SK-N-SH treated with all-trans-retinoic acid at 6 μM for 48 hours (cell line): ENCODE measurements around the gene GRIK1.

Experiments
- ATAC-seq: fragments of 200-7000 bp; cut with Tn5 transposase; 3 replicates; pipeline ENCODE4 v1.9.1; 2020; ENCODE audit warnings: mild to moderate bottlenecking, moderate library complexity
- ARNTL ChIP-seq: fragments of 450-650 bp; formaldehyde crosslinking; IDR thresholded peaks from 2 replicates; pipeline ENCODE4 v1.5.0; 2020; ENCODE audit warnings: low read depth, mild to moderate bottlenecking, moderate library complexity, borderline replicate concordance
- BACH2 ChIP-seq: fragments of 250-450 bp; sonication (Bioruptor Pico); IDR thresholded peaks from 2 replicates; pipeline ENCODE4 v1.9.0; 2021; ENCODE audit warnings: mild to moderate bottlenecking, borderline replicate concordance
- CSDC2 ChIP-seq: fragments of 250-450 bp; sonication (Bioruptor Pico); IDR thresholded peaks from 2 replicates; pipeline ENCODE4 v1.5.0; 2020; ENCODE audit warnings: mild to moderate bottlenecking, moderate library complexity
- CSRNP3 ChIP-seq: fragments of 250-450 bp; sonication (Bioruptor Pico); IDR thresholded peaks from 2 replicates; pipeline ENCODE4 v1.5.1; 2021; ENCODE audit warnings: mild to moderate bottlenecking, moderate library complexity
- ESRRG ChIP-seq: fragments of 250-450 bp; sonication (Bioruptor Pico); IDR thresholded peaks from 2 replicates; pipeline ENCODE4 v1.6.1; 2021; ENCODE audit warnings: mild to moderate bottlenecking
- GLIS3 ChIP-seq: fragments of 250-450 bp; sonication (Bioruptor Pico); IDR thresholded peaks from 2 replicates; pipeline ENCODE4 v1.5.0; 2020; ENCODE audit warnings: mild to moderate bottlenecking, moderate library complexity
- ISL1 ChIP-seq: fragments of 250-450 bp; sonication (Bioruptor Pico); IDR thresholded peaks from 2 replicates; pipeline ENCODE4 v2.1.2; 2022; ENCODE audit warnings: mild to moderate bottlenecking, moderate library complexity
- OSR1 ChIP-seq: fragments of 250-450 bp; sonication (Bioruptor Pico); IDR thresholded peaks from 2 replicates; pipeline ENCODE4 v1.8.0; 2022; ENCODE audit warnings: moderate library complexity, mild to moderate bottlenecking, inconsistent platforms
- PPARA ChIP-seq: fragments of 250-450 bp; sonication (Bioruptor Pico); IDR thresholded peaks from 2 replicates; pipeline ENCODE4 v1.5.0; 2020; ENCODE audit warnings: mild to moderate bottlenecking, borderline replicate concordance
- RARB ChIP-seq: fragments of 250-450 bp; sonication (Bioruptor Pico); IDR thresholded peaks from 2 replicates; pipeline ENCODE4 v1.8.0; 2021; ENCODE audit warnings: mild to moderate bottlenecking, moderate library complexity
- SNAI2 ChIP-seq: fragments of 250-450 bp; sonication (Bioruptor Pico); IDR thresholded peaks from 2 replicates; pipeline ENCODE4 v1.5.0; 2020; ENCODE audit warnings: mild to moderate bottlenecking, moderate library complexity
- TCF4 ChIP-seq: fragments of 250-450 bp; sonication (Bioruptor Pico); IDR thresholded peaks from 2 replicates; pipeline ENCODE4 v1.8.0; 2021; ENCODE audit warnings: mild to moderate bottlenecking, moderate library complexity, borderline replicate concordance
- TOX ChIP-seq: fragments of 250-450 bp; sonication (Bioruptor Pico); IDR thresholded peaks from 2 replicates; pipeline ENCODE4 v1.8.0; 2021; ENCODE audit warnings: mild to moderate bottlenecking, moderate library complexity, borderline replicate concordance
- ZC3H10 ChIP-seq: fragments of 250-450 bp; sonication (Bioruptor Pico); IDR thresholded peaks from 2 replicates; pipeline ENCODE4 v1.5.1; 2021; ENCODE audit warnings: mild to moderate bottlenecking, moderate library complexity
- ZFP3 ChIP-seq: fragments of 250-450 bp; sonication (Bioruptor Pico); IDR thresholded peaks from 2 replicates; pipeline ENCODE4 v1.5.0; 2020; ENCODE audit warnings: mild to moderate bottlenecking, moderate library complexity
- ZFP30 ChIP-seq: fragments of 450-650 bp; formaldehyde crosslinking; IDR thresholded peaks from 2 replicates; pipeline ENCODE4 v1.5.0; 2022; ENCODE audit warnings: mild to moderate bottlenecking, moderate library complexity
- ZNF565 ChIP-seq: fragments of 450-650 bp; formaldehyde crosslinking; conservative IDR thresholded peaks from 2 replicates; pipeline ENCODE4 v1.5.0; 2020; ENCODE audit warnings: low read depth, mild to moderate bottlenecking, moderate library complexity
- ZNF70 ChIP-seq: fragments of 450-650 bp; formaldehyde crosslinking; IDR thresholded peaks from 2 replicates; pipeline ENCODE4 v1.5.0; 2020; ENCODE audit warnings: mild to moderate bottlenecking, moderate library complexity
- ZNF8 ChIP-seq: fragments of 450-650 bp; formaldehyde crosslinking; IDR thresholded peaks from 2 replicates; pipeline ENCODE4 v1.5.0; 2020; ENCODE audit warnings: mild to moderate bottlenecking, moderate library complexity
- TF ChIP-seq, protein P1 (sequence below): fragments of 250-450 bp; sonication (Bioruptor Pico); IDR thresholded peaks from 2 replicates; pipeline ENCODE4 v1.5.1; 2020; ENCODE audit warnings: low read depth, mild to moderate bottlenecking, moderate library complexity
- TF ChIP-seq, protein P2 (sequence below): fragments of 250-450 bp; sonication (Bioruptor Pico); IDR thresholded peaks from 2 replicates; pipeline ENCODE4 v1.5.0; 2020; ENCODE audit warnings: mild to moderate bottlenecking, moderate library complexity
- TF ChIP-seq, protein P3 (sequence below): fragments of 250-450 bp; sonication (Bioruptor Pico); IDR thresholded peaks from 2 replicates; pipeline ENCODE4 v1.8.0; 2021; ENCODE audit warnings: low read depth, mild to moderate bottlenecking, moderate library complexity, borderline replicate concordance
- TF ChIP-seq, protein P4 (sequence below): fragments of 250-450 bp; sonication (Bioruptor Pico); IDR thresholded peaks from 2 replicates; pipeline ENCODE4 v1.8.0; 2020; ENCODE audit warnings: mild to moderate bottlenecking, moderate library complexity, borderline replicate concordance

GRIK1 gene

GRCh38 chr21:29586696-29587095 is 353.1 kb downstream of the GRIK1 start:
- no peak for ATAC-seq
- TF ChIP-seq GLIS3, result no peak
- TF ChIP-seq, all 23 proteins: peak for 0

DNA sequence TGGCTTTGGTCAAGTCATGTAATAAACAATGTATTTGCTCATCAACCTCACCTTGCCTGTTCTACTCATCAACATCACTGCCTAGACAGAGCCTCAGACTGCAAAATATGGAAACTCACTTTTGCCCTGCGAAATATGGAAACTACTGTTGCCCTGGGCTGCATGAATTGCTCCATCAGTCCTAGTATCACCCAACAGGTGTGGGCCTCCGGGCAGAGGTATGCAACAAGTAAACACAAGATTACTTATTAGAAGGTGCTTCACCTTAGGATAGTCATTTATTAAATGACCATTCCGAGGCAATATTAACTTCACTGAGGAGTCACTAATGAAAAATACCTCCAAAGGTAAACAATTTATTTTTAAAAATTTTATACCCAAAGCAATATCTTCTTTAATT is 354.3 kb downstream of the GRIK1 start:
- TF ChIP-seq ZFP30 (CRISPR knock-in tag), result no peak
- no peak for TF ChIP-seq TOX (CRISPR knock-in tag)
- no peak for TF ChIP-seq OSR1 (CRISPR knock-in tag)
- TF ChIP-seq ZFP3 (CRISPR knock-in tag), result no peak
- TF ChIP-seq, protein P1, sequence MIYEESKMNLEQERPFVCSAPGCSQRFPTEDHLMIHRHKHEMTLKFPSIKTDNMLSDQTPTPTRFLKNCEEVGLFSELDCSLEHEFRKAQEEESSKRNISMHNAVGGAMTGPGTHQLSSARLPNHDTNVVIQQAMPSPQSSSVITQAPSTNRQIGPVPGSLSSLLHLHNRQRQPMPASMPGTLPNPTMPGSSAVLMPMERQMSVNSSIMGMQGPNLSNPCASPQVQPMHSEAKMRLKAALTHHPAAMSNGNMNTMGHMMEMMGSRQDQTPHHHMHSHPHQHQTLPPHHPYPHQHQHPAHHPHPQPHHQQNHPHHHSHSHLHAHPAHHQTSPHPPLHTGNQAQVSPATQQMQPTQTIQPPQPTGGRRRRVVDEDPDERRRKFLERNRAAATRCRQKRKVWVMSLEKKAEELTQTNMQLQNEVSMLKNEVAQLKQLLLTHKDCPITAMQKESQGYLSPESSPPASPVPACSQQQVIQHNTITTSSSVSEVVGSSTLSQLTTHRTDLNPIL (CRISPR knock-in tag), result no peak
- TF ChIP-seq SNAI2 (CRISPR knock-in tag), result no peak
- TF ChIP-seq CSRNP3, result no peak
- no peak for TF ChIP-seq CSDC2 (CRISPR knock-in tag)
- no peak for TF ChIP-seq BACH2 (CRISPR knock-in tag)
- TF ChIP-seq, protein P2, sequence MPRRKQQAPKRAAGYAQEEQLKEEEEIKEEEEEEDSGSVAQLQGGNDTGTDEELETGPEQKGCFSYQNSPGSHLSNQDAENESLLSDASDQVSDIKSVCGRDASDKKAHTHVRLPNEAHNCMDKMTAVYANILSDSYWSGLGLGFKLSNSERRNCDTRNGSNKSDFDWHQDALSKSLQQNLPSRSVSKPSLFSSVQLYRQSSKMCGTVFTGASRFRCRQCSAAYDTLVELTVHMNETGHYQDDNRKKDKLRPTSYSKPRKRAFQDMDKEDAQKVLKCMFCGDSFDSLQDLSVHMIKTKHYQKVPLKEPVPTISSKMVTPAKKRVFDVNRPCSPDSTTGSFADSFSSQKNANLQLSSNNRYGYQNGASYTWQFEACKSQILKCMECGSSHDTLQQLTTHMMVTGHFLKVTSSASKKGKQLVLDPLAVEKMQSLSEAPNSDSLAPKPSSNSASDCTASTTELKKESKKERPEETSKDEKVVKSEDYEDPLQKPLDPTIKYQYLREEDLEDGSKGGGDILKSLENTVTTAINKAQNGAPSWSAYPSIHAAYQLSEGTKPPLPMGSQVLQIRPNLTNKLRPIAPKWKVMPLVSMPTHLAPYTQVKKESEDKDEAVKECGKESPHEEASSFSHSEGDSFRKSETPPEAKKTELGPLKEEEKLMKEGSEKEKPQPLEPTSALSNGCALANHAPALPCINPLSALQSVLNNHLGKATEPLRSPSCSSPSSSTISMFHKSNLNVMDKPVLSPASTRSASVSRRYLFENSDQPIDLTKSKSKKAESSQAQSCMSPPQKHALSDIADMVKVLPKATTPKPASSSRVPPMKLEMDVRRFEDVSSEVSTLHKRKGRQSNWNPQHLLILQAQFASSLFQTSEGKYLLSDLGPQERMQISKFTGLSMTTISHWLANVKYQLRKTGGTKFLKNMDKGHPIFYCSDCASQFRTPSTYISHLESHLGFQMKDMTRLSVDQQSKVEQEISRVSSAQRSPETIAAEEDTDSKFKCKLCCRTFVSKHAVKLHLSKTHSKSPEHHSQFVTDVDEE (CRISPR knock-in tag), result no peak
- TF ChIP-seq ARNTL (CRISPR knock-in tag), result no peak
- TF ChIP-seq ZNF70, result no peak
- TF ChIP-seq, protein P3, sequence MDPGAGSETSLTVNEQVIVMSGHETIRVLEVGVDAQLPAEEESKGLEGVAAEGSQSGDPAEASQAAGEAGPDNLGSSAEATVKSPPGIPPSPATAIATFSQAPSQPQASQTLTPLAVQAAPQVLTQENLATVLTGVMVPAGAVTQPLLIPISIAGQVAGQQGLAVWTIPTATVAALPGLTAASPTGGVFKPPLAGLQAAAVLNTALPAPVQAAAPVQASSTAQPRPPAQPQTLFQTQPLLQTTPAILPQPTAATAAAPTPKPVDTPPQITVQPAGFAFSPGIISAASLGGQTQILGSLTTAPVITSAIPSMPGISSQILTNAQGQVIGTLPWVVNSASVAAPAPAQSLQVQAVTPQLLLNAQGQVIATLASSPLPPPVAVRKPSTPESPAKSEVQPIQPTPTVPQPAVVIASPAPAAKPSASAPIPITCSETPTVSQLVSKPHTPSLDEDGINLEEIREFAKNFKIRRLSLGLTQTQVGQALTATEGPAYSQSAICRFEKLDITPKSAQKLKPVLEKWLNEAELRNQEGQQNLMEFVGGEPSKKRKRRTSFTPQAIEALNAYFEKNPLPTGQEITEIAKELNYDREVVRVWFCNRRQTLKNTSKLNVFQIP (CRISPR knock-in tag), result no peak
- no peak for TF ChIP-seq ESRRG (CRISPR knock-in tag)
- TF ChIP-seq ISL1, result no peak
- TF ChIP-seq ZC3H10, result no peak
- no peak for TF ChIP-seq ZNF565 (CRISPR knock-in tag)
- no peak for TF ChIP-seq TCF4 (CRISPR knock-in tag)
- TF ChIP-seq, all 23 proteins: peak for 0
- no peak for ATAC-seq

- TF ChIP-seq ISL1 (peak; percentile 74), ZFP30 (CRISPR knock-in tag) (no peak)
- no peak for ATAC-seq
Measured at GRCh38 chr21:29583424-29583924, 356.3 kb downstream of the GRIK1 start.

DNA sequence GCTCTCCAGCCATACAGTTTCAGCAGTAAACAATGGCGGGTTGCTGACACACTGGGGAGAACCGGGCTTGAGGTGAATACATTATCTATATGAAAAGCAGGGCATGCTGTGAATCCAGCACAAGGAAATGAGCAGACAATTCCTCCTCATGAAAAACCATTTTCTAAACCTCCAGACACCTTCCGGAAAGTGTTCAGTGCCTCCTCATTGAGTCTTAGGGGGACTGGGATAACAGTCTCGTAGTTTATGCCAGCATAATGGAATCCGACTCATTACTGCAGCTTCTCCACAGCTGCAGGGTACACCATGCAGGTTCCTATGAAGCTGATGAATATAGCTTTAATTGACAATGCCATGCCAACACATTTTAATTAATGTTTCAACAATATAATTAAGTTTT is 356.9 kb downstream of the GRIK1 start:
- no peak for ATAC-seq
- TF ChIP-seq RARB (CRISPR knock-in tag), result no peak
- no peak for TF ChIP-seq TCF4 (CRISPR knock-in tag)
- no peak for TF ChIP-seq BACH2 (CRISPR knock-in tag)
- no peak for TF ChIP-seq ZFP3 (CRISPR knock-in tag)
- TF ChIP-seq, protein P1 (CRISPR knock-in tag), result no peak
- TF ChIP-seq TOX (CRISPR knock-in tag), result no peak
- TF ChIP-seq, protein P4, sequence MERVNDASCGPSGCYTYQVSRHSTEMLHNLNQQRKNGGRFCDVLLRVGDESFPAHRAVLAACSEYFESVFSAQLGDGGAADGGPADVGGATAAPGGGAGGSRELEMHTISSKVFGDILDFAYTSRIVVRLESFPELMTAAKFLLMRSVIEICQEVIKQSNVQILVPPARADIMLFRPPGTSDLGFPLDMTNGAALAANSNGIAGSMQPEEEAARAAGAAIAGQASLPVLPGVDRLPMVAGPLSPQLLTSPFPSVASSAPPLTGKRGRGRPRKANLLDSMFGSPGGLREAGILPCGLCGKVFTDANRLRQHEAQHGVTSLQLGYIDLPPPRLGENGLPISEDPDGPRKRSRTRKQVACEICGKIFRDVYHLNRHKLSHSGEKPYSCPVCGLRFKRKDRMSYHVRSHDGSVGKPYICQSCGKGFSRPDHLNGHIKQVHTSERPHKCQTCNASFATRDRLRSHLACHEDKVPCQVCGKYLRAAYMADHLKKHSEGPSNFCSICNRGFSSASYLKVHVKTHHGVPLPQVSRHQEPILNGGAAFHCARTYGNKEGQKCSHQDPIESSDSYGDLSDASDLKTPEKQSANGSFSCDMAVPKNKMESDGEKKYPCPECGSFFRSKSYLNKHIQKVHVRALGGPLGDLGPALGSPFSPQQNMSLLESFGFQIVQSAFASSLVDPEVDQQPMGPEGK (CRISPR knock-in tag), result no peak
- TF ChIP-seq PPARA (CRISPR knock-in tag), result no peak
- TF ChIP-seq ZFP30 (CRISPR knock-in tag), result no peak
- TF ChIP-seq ISL1, result no peak
- TF ChIP-seq CSDC2 (CRISPR knock-in tag), result no peak
- no peak for TF ChIP-seq ZNF565 (CRISPR knock-in tag)
- no peak for TF ChIP-seq ZNF8 (CRISPR knock-in tag)
- no peak for TF ChIP-seq ESRRG (CRISPR knock-in tag)
- no peak for TF ChIP-seq ZC3H10
- no peak for TF ChIP-seq SNAI2 (CRISPR knock-in tag)
- TF ChIP-seq, protein P2 (CRISPR knock-in tag), result no peak
